SU-DHL-6 (cell line): ENCODE results near the gene OSBPL9.

Experiments
- CTCF ChIP-seq: fragments of 200-600 bp; sonication (generic); IDR thresholded peaks from one replicate; pipeline ENCODE4 v1.5.1; 2017; ENCODE audit warnings: antibody characterized with exemption, mild to moderate bottlenecking, low read length, moderate library complexity; ENCODE audit not compliant: insufficient read depth, poor library complexity, severe bottlenecking
- EZH2phosphoT487 ChIP-seq: fragments of 200-600 bp; sonication (generic), shearing (Covaris generic); conservative IDR thresholded peaks from 2 replicates; pipeline ENCODE4 v1.6.1; 2018; ENCODE audit warnings: mild to moderate bottlenecking, antibody characterized with exemption, low read length, moderate library complexity, mixed read lengths

GRCh38 chr1:51717842-51718241 is 101.0 kb downstream of the OSBPL9 start:
- TF ChIP-seq CTCF (no peak), EZH2phosphoT487 (no peak)
